ENCODE data around the gene TEX53.

DNA sequence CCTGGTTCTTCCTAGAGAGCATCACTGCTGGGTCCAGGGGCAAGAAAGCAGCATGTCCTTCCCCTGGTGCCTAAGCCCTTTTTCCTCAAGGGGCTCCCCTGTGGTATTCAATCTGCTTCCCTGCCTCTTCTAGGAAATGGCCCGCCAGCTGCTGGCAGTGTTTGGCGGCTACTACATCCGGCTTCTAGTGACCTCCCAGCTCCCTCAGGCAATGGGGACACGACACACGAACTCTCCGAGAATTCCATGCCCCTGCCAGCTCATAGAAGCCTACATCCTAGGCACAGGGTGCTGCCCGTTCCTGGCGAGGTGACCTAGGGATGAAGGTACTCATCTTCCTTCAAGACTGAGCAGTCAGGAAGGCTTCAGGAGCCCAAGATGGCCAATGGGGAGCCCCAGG is 14.6 kb downstream of the TEX53 start:
- TF ChIP-seq, protein P1, sequence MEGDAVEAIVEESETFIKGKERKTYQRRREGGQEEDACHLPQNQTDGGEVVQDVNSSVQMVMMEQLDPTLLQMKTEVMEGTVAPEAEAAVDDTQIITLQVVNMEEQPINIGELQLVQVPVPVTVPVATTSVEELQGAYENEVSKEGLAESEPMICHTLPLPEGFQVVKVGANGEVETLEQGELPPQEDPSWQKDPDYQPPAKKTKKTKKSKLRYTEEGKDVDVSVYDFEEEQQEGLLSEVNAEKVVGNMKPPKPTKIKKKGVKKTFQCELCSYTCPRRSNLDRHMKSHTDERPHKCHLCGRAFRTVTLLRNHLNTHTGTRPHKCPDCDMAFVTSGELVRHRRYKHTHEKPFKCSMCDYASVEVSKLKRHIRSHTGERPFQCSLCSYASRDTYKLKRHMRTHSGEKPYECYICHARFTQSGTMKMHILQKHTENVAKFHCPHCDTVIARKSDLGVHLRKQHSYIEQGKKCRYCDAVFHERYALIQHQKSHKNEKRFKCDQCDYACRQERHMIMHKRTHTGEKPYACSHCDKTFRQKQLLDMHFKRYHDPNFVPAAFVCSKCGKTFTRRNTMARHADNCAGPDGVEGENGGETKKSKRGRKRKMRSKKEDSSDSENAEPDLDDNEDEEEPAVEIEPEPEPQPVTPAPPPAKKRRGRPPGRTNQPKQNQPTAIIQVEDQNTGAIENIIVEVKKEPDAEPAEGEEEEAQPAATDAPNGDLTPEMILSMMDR (conservative IDR thresholded peaks at IDR 0.05; ENCODE audit: low read length) = no peak
- TF ChIP-seq EZH2phosphoT487 (IDR thresholded peaks at IDR 0.05; ENCODE audit: borderline replicate concordance) = no peak
